Parathyroid adenoma (tissue), 2 donors: ENCODE results near the gene ZXDC.

Experiments used
- H2AFZ ChIP-seq: fragments of 300-600 bp; sonication (generic); one replicate; pipeline ENCODE4 v1.7.0; 2017; ENCODE audit warnings: antibody characterized with exemption, mild to moderate bottlenecking
- H3K27ac ChIP-seq: fragments of 300-600 bp; sonication (generic); one replicate; pipeline ENCODE4 v1.7.0; 2017
- H3K27me3 ChIP-seq: fragments of 300-600 bp; sonication (generic); one replicate; pipeline ENCODE4 v1.7.0; 2017; ENCODE audit warnings: low read length; ENCODE audit not compliant: control insufficient read depth, insufficient read depth
- H3K36me3 ChIP-seq: fragments of 300-600 bp; sonication (generic); one replicate; pipeline ENCODE4 v1.7.0; 2017; ENCODE audit warnings: low read length; ENCODE audit not compliant: control insufficient read depth, insufficient read depth
- H3K4me1 ChIP-seq: fragments of 300-600 bp; sonication (generic); one replicate; pipeline ENCODE4 v1.7.0; 2017; ENCODE audit warnings: control low read depth
- H3K4me2 ChIP-seq: fragments of 300-600 bp; sonication (generic); one replicate; pipeline ENCODE4 v1.7.0; 2017; ENCODE audit warnings: low read length
- H3K4me3 ChIP-seq: fragments of 300-600 bp; sonication (generic); one replicate; pipeline ENCODE4 v1.7.0; 2017; ENCODE audit warnings: low read depth, low read length
- H3K79me2 ChIP-seq: fragments of 300-600 bp; sonication (generic); one replicate; pipeline ENCODE4 v1.7.0; 2017; ENCODE audit warnings: control low read depth
- H3K9ac ChIP-seq: fragments of 300-600 bp; sonication (generic); one replicate; pipeline ENCODE4 v1.7.0; 2017; ENCODE audit warnings: mild to moderate bottlenecking
- H3K9me3 ChIP-seq: fragments of 300-600 bp; sonication (generic); one replicate; pipeline ENCODE4 v1.7.0; 2017; ENCODE audit warnings: low read length; ENCODE audit not compliant: control insufficient read depth
- TF ChIP-seq, protein P1 (sequence below): fragments of 300-600 bp; sonication (generic); IDR thresholded peaks from one replicate; pipeline ENCODE4 v1.7.0; 2017; ENCODE audit warnings: antibody characterized with exemption, mild to moderate bottlenecking
- donor health status: primary hyperparathyroidism.

Gene ZXDC

DNA sequence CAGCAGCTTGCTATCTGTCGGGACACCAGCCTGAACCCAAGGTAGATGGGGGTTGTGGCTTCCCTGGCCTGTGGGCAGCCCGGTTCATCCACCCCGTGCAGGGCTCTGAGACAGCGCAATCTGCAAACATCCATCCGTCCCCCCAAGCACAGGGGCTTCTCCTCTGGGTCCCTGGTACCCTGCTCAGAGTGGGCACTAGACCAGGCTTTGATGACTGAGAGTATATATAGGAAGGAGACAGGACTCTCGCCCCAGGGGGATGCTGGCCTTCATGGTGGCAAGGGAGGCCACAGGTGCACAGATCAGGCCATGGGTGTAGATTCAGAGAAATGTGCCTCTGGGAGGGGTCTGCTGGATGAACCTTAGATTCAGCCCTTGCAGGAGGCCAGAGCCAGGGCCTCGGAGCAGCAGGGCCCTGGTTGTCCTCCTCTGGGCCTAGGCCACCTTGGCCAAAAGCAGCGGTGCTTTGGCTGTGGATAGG is 40.7 kb downstream of the ZXDC start:
- TF ChIP-seq, protein P1, sequence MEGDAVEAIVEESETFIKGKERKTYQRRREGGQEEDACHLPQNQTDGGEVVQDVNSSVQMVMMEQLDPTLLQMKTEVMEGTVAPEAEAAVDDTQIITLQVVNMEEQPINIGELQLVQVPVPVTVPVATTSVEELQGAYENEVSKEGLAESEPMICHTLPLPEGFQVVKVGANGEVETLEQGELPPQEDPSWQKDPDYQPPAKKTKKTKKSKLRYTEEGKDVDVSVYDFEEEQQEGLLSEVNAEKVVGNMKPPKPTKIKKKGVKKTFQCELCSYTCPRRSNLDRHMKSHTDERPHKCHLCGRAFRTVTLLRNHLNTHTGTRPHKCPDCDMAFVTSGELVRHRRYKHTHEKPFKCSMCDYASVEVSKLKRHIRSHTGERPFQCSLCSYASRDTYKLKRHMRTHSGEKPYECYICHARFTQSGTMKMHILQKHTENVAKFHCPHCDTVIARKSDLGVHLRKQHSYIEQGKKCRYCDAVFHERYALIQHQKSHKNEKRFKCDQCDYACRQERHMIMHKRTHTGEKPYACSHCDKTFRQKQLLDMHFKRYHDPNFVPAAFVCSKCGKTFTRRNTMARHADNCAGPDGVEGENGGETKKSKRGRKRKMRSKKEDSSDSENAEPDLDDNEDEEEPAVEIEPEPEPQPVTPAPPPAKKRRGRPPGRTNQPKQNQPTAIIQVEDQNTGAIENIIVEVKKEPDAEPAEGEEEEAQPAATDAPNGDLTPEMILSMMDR: no peak
- H3K27me3 ChIP-seq: no peaks in the 10 kb centered on the region

DNA sequence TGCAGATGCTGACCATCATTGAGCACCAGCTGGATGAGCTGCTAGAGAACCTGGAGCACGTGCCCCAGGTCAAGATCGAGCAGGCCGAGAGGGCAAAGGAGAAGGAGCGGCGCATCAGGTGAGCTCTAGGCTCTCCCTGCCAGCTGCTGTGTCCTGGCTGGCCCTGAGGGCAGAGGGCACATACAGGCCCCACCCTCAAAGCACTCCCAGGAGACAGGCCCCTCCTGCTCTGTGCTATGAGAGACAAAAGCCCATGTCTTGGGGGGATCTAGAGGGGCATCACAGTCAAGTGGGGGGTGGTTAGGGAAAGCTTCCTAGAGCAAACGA is 41.5 kb downstream of the ZXDC start:
- H3K4me3 ChIP-seq: no peak overlapping the region
- H3K27me3 ChIP-seq: no peaks in the 10 kb centered on the region
- no peak overlapping the region for H3K27ac ChIP-seq

More for the DNA sequence above, 40.7 kb downstream of the ZXDC start:
- Histone ChIP-seq H3K4me2 (no peak overlapping the region), H3K9ac (no peak overlapping the region), H3K4me3 (no peak overlapping the region), H2AFZ (no peak overlapping the region), H3K27ac (no peak overlapping the region), H3K9me3 (no peaks in the 10 kb centered on the region), H3K4me1 (no peaks in the 10 kb centered on the region), H3K79me2 (no peaks in the 10 kb centered on the region), H3K36me3 (no peaks in the 10 kb centered on the region)

DNA sequence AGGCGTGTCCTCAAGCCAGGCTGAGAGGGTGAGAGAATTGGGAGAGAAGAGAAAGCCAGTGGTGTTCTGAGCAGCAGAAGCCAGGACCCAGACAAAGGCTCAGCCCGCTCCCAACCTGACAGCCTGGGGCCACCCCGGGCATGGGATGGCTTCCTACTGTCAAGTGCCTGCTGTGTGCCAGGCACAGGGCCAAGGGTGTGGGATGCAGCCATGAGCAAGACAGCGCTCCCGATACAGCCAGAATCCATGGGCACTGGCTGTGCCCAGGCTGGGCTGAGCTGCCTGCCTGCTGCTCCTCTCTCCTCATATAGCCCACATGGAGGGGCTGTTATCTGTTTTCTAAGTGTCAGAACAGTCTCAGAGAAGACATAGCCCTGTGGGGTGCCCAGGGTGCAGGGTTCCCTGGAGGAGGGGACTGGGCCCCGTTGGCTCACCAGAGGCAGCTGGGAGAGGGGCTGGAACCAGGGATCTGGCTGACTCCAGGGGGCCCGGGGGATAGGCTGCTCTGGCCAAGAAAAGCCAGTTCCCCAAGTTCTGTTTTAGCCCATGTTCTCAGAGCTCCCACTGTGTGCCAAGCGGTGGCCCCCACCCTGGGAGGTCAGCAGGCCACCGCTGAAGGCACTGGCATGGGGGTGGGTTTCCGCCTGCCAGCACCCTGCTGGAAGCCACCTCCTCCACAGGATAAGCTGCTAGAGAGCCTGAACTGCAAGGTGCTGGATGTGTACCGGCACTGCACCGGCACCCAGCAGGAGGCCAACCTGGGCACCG is 42.0 kb downstream of the ZXDC start:
- Histone ChIP-seq H3K4me1 (no peaks in the 10 kb centered on the region), H3K79me2 (no peaks in the 10 kb centered on the region), H3K36me3 (no peaks in the 10 kb centered on the region), H3K27me3 (no peaks in the 10 kb centered on the region), H3K4me3 (no peak overlapping the region), H3K9ac (no peak overlapping the region), H3K27ac (no peak overlapping the region), H2AFZ (no peak overlapping the region), H3K9me3 (no peaks in the 10 kb centered on the region), H3K4me2 (no peak overlapping the region)
- TF ChIP-seq, protein P1: no peak

More for the DNA sequence above, 41.5 kb downstream of the ZXDC start:
- TF ChIP-seq, protein P1: no peak
- Histone ChIP-seq H3K9me3 (no peaks in the 10 kb centered on the region), H3K9ac (no peak overlapping the region), H2AFZ (no peak overlapping the region), H3K36me3 (no peaks in the 10 kb centered on the region), H3K4me2 (no peak overlapping the region), H3K4me1 (no peaks in the 10 kb centered on the region), H3K79me2 (no peaks in the 10 kb centered on the region)

DNA sequence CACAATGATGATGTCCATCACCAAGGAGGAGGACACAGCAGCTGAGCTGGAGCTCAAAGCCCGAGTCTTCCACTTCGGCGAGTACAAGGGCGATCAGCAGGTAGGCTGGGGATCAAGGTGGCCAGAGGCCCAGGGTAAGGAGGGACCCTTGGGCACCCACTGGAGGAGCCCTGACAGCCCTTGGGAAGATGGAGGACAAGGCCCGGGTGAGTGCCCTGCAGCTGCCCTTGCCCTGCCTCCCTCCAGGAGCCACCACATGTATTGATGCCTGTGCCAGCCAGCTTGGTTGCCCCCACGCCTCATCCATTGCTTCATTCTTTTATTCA is 42.6 kb downstream of the ZXDC start:
- Histone ChIP-seq H3K27me3 (no peaks in the 10 kb centered on the region), H3K36me3 (no peaks in the 10 kb centered on the region), H3K9me3 (no peaks in the 10 kb centered on the region), H3K27ac (no peak overlapping the region), H3K9ac (no peak overlapping the region), H3K4me3 (no peak overlapping the region), H3K79me2 (no peaks in the 10 kb centered on the region), H3K4me2 (no peak overlapping the region), H3K4me1 (no peaks in the 10 kb centered on the region), H2AFZ (no peak overlapping the region)
- TF ChIP-seq, protein P1: no peak
